GM12878 (cell line): ENCODE measurements around the gene DBN1. TPM values are rescaled to one million over a fixed set of nuclear protein-coding genes. Genes with fewer than 3 reads are reported as not detected.

ENCODE experiments used
- ATF7 ChIP-seq: fragments of 450-650 bp; IDR thresholded peaks from 2 replicates; pipeline ENCODE4 v1.6.1; 2016; ENCODE audit warnings: low read depth, mild to moderate bottlenecking
- BCL3 ChIP-seq: IDR thresholded peaks from 2 replicates; pipeline ENCODE4 v1.6.1; 2011; ENCODE audit warnings: borderline replicate concordance, low read depth, mild to moderate bottlenecking, moderate library complexity, low read length; ENCODE audit not compliant: insufficient read depth, poor library complexity, severe bottlenecking
- CHD2 ChIP-seq: IDR thresholded peaks from 2 replicates; pipeline ENCODE4 v1.6.1; 2011; ENCODE audit warnings: low read depth, low read length, improper control_type of control experiment, borderline replicate concordance
- HDAC6 ChIP-seq: fragments of 200-600 bp; sonication (generic); IDR thresholded peaks from one replicate; pipeline ENCODE4 v1.8.0; 2017; ENCODE audit warnings: antibody characterized with exemption; ENCODE audit not compliant: unreplicated experiment
- MXI1 ChIP-seq: fragments of 150-350 bp; IDR thresholded peaks from 2 replicates; pipeline ENCODE4 v1.6.1; 2011; ENCODE audit warnings: low read depth, mild to moderate bottlenecking, inconsistent platforms, low read length, improper control_type of control experiment
- RELA ChIP-seq: fragments of 450-650 bp; IDR thresholded peaks from 2 replicates; pipeline ENCODE4 v1.8.0; 2014; ENCODE audit warnings: borderline replicate concordance; ENCODE audit not compliant: partially characterized antibody
- SMAD5 ChIP-seq: IDR thresholded peaks from 2 replicates; pipeline ENCODE4 v1.6.1; 2016; ENCODE audit warnings: antibody characterized with exemption, low read depth
- SRF ChIP-seq, 2 experiments: IDR thresholded peaks; 2 replicates each; pipeline ENCODE4 v1.6.1; 2011; ENCODE audit warnings: low read depth in 2 of 2, low read length in 2 of 2, mild to moderate bottlenecking in 1 of 2, moderate library complexity in 1 of 2
- TARDBP ChIP-seq: IDR thresholded peaks from 2 replicates; pipeline ENCODE4 v1.6.1; 2016; ENCODE audit warnings: borderline replicate concordance
- polyA plus RNA-seq, 11 experiments: library from polyadenylated mRNA; depleted of rRNA in 4 of 11; unstranded in 6 of 11; stranded (reverse) in 5 of 11; fragments of >200 nt; fragmentation: Nextera tagmentation in 4 of 11; fragmentation: Illumina TruSeq in 1 of 11; extraction: Ambion mirVana in 4 of 11; extraction: Trizol in 1 of 11; gene quantifications; 1 replicate in 1 of 11; 2 replicates in 10 of 11; pipeline versions ENCODE4 v1.2.1 to v1.2.3, GENCODE V29; 2011 to 2016; ENCODE audit warnings: inconsistent platforms in 2 of 11, missing spikeins in 2 of 11, low read depth in 1 of 11
- total RNA-seq, 4 experiments: library from RNA; depleted of rRNA in 3 of 4; stranded (reverse); fragments of >200 nt in 3 of 4; fragmentation: Illumina TruSeq in 1 of 4; extraction: Trizol in 1 of 4; gene quantifications; 2 replicates each; pipeline versions ENCODE4 v1.2.1 to v1.2.3, GENCODE V29; 2013 to 2021
- TF ChIP-seq, protein P1 (sequence below): fragments of 150-350 bp; IDR thresholded peaks from 2 replicates; pipeline ENCODE4 v1.6.1; 2016; ENCODE audit warnings: low read depth, low read length

The DBN1 gene
- total and polyA plus RNA-seq, 10 of the 15 experiments (the other 5 are each of a cell fraction or from before 2014, with no cell fraction given) = 0.18 to 81.0 (median 27.9) TPM

DNA sequence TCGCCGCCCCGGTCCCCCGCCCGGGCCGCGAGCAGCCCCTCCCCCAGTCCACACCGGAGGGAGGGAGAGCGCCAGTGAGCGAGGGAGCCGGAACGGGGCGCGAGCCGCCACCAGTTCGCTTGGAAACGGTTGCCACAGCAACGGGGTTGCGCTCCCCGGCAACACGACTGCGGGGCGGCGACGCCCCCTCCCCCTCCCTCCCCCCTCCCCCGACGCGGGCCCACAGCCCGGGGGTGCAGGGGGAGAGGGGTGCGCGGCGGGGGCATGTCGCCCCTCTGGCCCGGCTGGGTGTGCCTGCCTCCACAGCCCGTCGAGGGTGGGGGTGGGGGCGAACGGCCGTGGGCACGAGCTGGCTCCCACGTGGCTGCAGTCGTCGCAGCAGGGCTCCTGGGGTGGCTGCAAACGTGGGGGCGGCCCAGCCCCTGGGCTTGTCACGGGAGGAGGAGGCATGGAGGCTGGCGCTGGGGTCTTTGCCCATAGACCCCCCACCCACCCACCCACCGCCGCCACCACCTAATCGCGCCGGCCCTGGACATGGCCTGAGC, 26.3 kb downstream of the DBN1 start (continued):
- TF ChIP-seq, protein P1, sequence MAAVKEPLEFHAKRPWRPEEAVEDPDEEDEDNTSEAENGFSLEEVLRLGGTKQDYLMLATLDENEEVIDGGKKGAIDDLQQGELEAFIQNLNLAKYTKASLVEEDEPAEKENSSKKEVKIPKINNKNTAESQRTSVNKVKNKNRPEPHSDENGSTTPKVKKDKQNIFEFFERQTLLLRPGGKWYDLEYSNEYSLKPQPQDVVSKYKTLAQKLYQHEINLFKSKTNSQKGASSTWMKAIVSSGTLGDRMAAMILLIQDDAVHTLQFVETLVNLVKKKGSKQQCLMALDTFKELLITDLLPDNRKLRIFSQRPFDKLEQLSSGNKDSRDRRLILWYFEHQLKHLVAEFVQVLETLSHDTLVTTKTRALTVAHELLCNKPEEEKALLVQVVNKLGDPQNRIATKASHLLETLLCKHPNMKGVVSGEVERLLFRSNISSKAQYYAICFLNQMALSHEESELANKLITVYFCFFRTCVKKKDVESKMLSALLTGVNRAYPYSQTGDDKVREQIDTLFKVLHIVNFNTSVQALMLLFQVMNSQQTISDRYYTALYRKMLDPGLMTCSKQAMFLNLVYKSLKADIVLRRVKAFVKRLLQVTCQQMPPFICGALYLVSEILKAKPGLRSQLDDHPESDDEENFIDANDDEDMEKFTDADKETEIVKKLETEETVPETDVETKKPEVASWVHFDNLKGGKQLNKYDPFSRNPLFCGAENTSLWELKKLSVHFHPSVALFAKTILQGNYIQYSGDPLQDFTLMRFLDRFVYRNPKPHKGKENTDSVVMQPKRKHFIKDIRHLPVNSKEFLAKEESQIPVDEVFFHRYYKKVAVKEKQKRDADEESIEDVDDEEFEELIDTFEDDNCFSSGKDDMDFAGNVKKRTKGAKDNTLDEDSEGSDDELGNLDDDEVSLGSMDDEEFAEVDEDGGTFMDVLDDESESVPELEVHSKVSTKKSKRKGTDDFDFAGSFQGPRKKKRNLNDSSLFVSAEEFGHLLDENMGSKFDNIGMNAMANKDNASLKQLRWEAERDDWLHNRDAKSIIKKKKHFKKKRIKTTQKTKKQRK = no peak
- TF ChIP-seq TARDBP (no peak), CHD2 (0 out of 2 replicates have a peak, but pooled peaks have one; percentile 55), BCL3 (peak; percentile 8), MXI1 (peak; percentile 82), RELA (no peak), SRF (IDR thresholded peaks at IDR 0.05; ENCODE audit: low read depth in 2 of 2, low read length in 2 of 2) (no peak), HDAC6 (no peak), ATF7 (no peak), SMAD5 (no peak)
